ENCODE results near the gene SQSTM1.

The SQSTM1 gene

GRCh38 chr5:179839328-179840256 is 18.9 kb downstream of the SQSTM1 start:
- H3K4me1 Mint-ChIP-seq: peaks cover 18% of the 10 kb centered on the region
- H3K4me3 Mint-ChIP-seq: no peak overlapping the region
- no peaks in the 10 kb centered on the region for H3K9me3 Mint-ChIP-seq
- H3K36me3 Mint-ChIP-seq: peaks cover 11% of the 10 kb centered on the region
- no peaks in the 10 kb centered on the region for H3K27me3 Mint-ChIP-seq
- no peak overlapping the region for H3K27ac Mint-ChIP-seq

DNA sequence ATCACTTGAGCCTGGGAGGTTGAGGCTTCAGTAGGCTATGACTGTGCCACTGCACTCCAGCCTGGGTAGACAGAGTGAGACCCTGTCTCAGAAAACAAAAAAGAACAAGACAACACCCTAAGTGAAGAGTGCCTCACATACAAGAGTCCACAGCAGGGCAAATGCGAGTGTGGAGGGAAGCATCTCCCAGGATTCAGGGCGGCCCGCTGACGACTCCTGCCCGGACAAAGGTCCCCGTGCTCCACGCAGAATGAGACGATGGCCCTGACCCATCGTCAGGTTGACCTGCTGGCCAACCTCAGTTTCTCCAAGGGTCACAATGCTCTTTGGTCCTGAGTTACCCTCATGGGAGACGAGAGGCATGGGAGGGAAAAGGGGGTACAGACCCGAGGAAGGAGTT is 19.6 kb downstream of the SQSTM1 start:
- Mint-ChIP-seq H3K36me3 (peaks cover 13% of the 10 kb centered on the region), H3K27me3 (no peaks in the 10 kb centered on the region), H3K9me3 (peaks cover 5% of the 10 kb centered on the region), H3K4me1 (peaks cover 18% of the 10 kb centered on the region), H3K27ac (no peak overlapping the region), H3K4me3 (no peak overlapping the region)

- Mint-ChIP-seq H3K4me3 (no peak overlapping the region), H3K36me3 (peaks cover 11% of the 10 kb centered on the region), H3K27ac (no peak overlapping the region)
Measured at GRCh38 chr5:179840766-179841165, 20.1 kb downstream of the SQSTM1 start.

DNA sequence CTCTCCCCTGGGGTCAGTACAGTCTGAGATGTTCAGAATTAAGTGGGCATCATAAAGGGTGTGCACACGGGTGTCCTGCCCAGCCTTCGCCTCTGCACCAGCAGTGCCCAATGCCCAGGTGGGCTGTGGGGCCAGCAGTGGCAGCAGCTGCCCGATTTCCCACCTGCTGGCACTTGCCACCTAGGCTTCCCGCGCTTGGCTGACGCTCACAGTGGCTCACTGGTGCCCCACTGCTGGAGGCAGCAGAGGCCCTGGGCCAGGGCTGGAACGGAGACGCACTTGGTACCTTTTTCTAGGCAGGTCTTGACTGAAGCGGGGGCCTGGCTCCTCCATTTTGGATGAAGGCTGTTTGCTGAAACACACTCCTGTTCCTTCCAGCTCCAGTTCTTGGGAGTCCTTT is 20.9 kb downstream of the SQSTM1 start:
- H3K4me1 Mint-ChIP-seq: peaks cover 7% of the 10 kb centered on the region
- no peaks in the 10 kb centered on the region for H3K27me3 Mint-ChIP-seq
- peaks cover 5% of the 10 kb centered on the region for H3K9me3 Mint-ChIP-seq
- H3K4me3 Mint-ChIP-seq: no peak overlapping the region
- peaks cover 9% of the 10 kb centered on the region for H3K36me3 Mint-ChIP-seq
- peak overlapping the region; percentile 59 for H3K27ac Mint-ChIP-seq

More at GRCh38 chr5:179840766-179841165, 20.1 kb downstream of the SQSTM1 start:
- no peaks in the 10 kb centered on the region for H3K27me3 Mint-ChIP-seq
- H3K4me1 Mint-ChIP-seq: peaks cover 16% of the 10 kb centered on the region
- peaks cover 5% of the 10 kb centered on the region for H3K9me3 Mint-ChIP-seq

- H3K4me3 Mint-ChIP-seq: no peak overlapping the region
- H3K27ac Mint-ChIP-seq: no peak overlapping the region
- no peaks in the 10 kb centered on the region for H3K9me3 Mint-ChIP-seq
- H3K27me3 Mint-ChIP-seq: no peaks in the 10 kb centered on the region
- peaks cover 13% of the 10 kb centered on the region for H3K4me1 Mint-ChIP-seq
- H3K36me3 Mint-ChIP-seq: peaks cover 7% of the 10 kb centered on the region
Measured at GRCh38 chr5:179852993-179853547, 32.4 kb downstream of the SQSTM1 start.

- Mint-ChIP-seq H3K27ac (no peak overlapping the region), H3K36me3 (peaks cover 7% of the 10 kb centered on the region), H3K4me3 (no peak overlapping the region), H3K9me3 (no peaks in the 10 kb centered on the region), H3K4me1 (peaks cover 18% of the 10 kb centered on the region), H3K27me3 (no peaks in the 10 kb centered on the region)
Measured at GRCh38 chr5:179854356-179854755, 33.7 kb downstream of the SQSTM1 start.

DNA sequence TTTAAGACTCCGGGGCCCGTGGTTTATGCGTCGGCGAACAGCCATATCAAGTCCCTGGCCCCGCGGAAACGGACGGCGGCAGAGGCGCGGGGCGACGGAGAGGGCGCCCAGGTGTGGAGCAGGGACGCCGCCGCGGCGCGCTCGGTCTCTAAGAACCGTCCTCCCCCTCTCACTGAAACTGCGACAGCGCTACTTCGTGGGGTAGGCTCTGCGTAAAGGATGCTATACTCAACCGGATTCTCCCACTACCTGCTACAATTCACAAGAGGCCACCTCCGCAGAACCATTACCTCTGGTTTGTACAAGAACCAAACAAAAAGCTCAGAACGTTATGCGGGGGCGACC is 37.5 kb downstream of the SQSTM1 start:
- no peaks in the 10 kb centered on the region for H3K27me3 Mint-ChIP-seq
- H3K36me3 Mint-ChIP-seq: peaks cover 3% of the 10 kb centered on the region
- peak overlapping the region; percentile 92 for H3K27ac Mint-ChIP-seq
- peak overlapping the region; percentile 97 for H3K4me3 Mint-ChIP-seq
- peaks cover 18% of the 10 kb centered on the region for H3K4me1 Mint-ChIP-seq
- no peaks in the 10 kb centered on the region for H3K9me3 Mint-ChIP-seq

DNA sequence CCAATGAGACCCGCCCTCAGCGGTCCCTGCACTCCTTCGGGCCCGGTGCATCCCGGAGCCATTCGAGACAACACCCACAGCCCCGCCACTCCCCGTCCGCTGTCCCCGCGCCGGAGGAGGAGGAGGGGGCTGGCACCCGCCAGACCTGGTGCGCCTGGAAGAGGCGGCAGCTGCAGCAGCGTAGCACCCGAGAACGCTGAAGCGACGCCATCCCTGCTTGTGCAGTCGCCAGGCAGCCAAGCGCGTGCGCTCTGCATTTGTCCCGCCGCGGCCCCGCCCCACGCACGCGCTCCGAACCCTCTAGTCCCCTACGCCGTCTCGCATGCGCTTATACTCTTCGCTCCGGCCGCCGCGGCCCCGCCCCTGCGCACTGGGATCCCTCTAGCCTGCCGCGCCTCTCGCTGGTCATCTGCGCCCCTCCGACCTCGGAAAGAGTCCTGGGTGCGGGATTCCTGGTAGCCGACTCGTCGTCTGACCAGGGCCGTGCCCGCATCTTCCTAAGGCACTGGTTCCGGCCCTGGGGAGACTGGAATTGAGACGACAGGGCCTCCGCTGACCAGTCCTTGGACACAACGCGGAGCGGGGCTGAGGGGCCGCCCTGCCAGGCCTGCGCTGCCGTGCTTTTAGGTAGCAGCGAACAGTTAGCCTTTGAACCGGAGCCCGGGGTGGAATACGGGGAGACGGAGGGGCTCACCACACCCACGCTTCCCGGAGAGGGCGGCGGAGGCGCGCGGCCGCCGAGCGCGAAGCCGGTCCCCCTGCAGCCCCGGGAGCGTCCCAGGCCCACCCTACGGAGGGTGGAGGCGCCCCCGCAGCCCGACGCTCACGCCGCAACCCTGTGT is 38.1 kb downstream of the SQSTM1 start, which contains the start of gene MRNIP:
MRNIP (minus strand) TSS at position 232 of the 842 bp plus-strand sequence; CDS start at position 211, 21 bp downstream.
- Mint-ChIP-seq H3K27ac (peak within 1 kb of the TSS; percentile 92), H3K4me3 (peak within 1 kb of the TSS; percentile 97), H3K9me3 (no peaks in the 10 kb centered on the region), H3K27me3 (no peaks in the 10 kb centered on the region), H3K4me1 (peaks cover 18% of the 10 kb centered on the region), H3K36me3 (peaks cover 4% of the 10 kb centered on the region)

DNA sequence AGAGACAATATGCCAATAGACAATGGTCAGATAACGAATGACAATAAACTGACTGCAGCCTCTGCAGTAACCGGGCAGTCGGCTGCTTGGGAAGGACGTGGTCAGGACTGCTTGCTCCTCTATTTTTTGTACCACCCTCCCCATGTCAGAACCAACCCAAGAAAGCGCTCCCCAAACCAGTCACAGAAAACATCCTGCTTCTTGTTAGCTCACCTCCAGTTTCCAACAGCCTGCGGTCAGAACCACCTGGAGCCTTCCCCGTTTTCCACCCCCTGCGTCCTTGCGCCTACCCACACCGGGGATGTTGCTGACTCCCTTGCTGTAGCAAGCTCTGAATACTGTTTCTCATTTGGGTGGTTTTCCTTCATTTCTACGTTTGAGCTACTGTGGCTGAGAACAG is 39.6 kb downstream of the SQSTM1 start:
- H3K36me3 Mint-ChIP-seq: peaks cover 5% of the 10 kb centered on the region
- H3K9me3 Mint-ChIP-seq: no peaks in the 10 kb centered on the region

GRCh38 chr5:179862296-179862695 is 41.6 kb downstream of the SQSTM1 start:
- H3K27me3 Mint-ChIP-seq: no peaks in the 10 kb centered on the region
- peaks cover 5% of the 10 kb centered on the region for H3K36me3 Mint-ChIP-seq
- no peak overlapping the region for H3K27ac Mint-ChIP-seq
- H3K9me3 Mint-ChIP-seq: no peaks in the 10 kb centered on the region
- peaks cover 16% of the 10 kb centered on the region for H3K4me1 Mint-ChIP-seq
- no peak overlapping the region for H3K4me3 Mint-ChIP-seq

More for the DNA sequence above, 39.6 kb downstream of the SQSTM1 start:
- peak overlapping the region; percentile 76 for H3K4me3 Mint-ChIP-seq
- H3K4me1 Mint-ChIP-seq: peaks cover 16% of the 10 kb centered on the region
- peak overlapping the region; percentile 72 for H3K27ac Mint-ChIP-seq
- no peaks in the 10 kb centered on the region for H3K27me3 Mint-ChIP-seq

- Mint-ChIP-seq H3K9me3 (no peaks in the 10 kb centered on the region), H3K4me3 (no peak overlapping the region), H3K36me3 (peaks cover 5% of the 10 kb centered on the region), H3K27me3 (no peaks in the 10 kb centered on the region), H3K4me1 (peaks cover 11% of the 10 kb centered on the region), H3K27ac (no peak overlapping the region)
Measured at GRCh38 chr5:179862891-179863290, 42.2 kb downstream of the SQSTM1 start.

DNA sequence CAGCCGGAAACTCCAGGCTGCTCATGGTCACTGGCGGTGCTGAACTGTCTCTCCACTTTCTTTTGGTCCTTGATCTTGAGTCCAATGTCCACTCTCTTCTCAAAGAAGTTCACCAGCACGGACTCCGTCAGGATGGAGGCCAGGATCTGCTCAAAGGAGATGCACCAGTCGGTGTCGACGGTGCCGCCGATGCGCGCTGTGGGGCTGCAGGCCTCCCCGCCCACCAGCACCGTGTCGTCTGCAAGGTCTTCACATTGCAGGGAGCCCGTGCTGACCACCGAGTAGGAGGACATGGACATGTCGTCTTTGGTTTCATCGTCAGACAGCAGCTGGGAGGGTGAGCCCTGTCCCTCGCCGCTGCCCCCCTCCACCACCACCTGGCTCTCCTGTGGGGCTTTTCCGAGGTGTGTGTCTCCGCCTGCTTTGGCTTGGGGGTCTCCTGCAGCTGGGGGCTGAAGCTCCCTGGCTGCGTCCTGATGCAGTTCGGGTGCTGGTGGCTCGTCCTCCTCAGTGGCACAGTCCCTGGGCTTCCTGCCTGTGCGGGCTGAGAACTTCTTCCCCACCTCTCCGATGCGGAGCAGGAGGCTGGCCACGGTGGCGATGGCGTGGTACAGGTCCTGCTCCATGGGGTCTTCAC is 42.9 kb downstream of the SQSTM1 start:
- Mint-ChIP-seq H3K4me1 (peaks cover 4% of the 10 kb centered on the region), H3K9me3 (no peaks in the 10 kb centered on the region), H3K36me3 (peaks cover 5% of the 10 kb centered on the region)

GRCh38 chr5:179864686-179865085 is 44.0 kb downstream of the SQSTM1 start:
- no peak overlapping the region for H3K27ac Mint-ChIP-seq
- H3K9me3 Mint-ChIP-seq: no peaks in the 10 kb centered on the region
- H3K4me1 Mint-ChIP-seq: peaks cover 4% of the 10 kb centered on the region
- no peak overlapping the region for H3K4me3 Mint-ChIP-seq
- peaks cover 5% of the 10 kb centered on the region for H3K36me3 Mint-ChIP-seq
- H3K27me3 Mint-ChIP-seq: no peaks in the 10 kb centered on the region

More for the DNA sequence above, 42.9 kb downstream of the SQSTM1 start:
- Mint-ChIP-seq H3K27ac (no peak overlapping the region), H3K4me3 (no peak overlapping the region), H3K27me3 (no peaks in the 10 kb centered on the region)

DNA sequence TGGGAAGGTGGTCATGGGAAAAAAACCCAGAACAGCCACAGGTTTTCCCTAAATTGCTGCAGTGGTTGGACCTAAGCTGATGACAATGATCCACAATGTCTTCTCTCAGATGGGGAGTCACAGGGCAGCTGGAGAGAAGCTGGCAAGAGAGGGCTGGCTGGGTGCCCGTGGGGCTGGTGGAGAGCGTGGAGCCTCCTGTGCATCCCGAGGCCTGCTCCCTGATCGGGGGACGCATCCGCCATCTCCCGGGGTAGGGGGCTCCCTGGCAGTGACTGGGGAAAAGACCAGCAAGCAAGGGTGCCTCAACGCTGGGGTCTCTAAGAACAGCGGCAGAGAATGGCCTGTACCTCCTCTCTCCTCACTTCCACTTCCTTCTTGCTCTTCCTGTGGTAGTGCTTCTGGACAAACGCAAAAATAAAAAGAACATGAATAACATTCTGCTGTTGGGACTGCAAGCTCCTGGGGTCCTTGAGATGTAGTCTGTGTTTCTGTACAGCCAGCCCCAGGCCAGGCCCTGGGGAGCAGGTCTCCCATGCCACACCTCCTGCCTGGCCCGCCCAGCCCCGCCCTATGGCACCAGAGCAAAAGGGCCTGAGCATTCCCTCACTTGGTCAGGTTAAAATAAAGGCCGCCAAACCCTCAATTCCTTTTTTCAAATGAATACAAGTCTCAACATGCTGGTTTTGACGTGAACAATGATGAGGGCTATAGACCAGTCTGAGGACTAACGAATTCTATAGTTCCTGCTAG is 45.0 kb downstream of the SQSTM1 start:
- H3K36me3 Mint-ChIP-seq: peaks cover 5% of the 10 kb centered on the region
- H3K4me3 Mint-ChIP-seq: no peak overlapping the region
- no peaks in the 10 kb centered on the region for H3K27me3 Mint-ChIP-seq
- no peak overlapping the region for H3K27ac Mint-ChIP-seq
- no peaks in the 10 kb centered on the region for H3K9me3 Mint-ChIP-seq
- H3K4me1 Mint-ChIP-seq: peaks cover 4% of the 10 kb centered on the region
